Activated naive CD4-positive, alpha-beta T cell treated with anti-CD3 and anti-CD28 coated beads, Interleukin-2, amount 50 U/mL, for 72 hours (primary cell): ENCODE measurements around the gene PEX12. TPM values are rescaled to one million over a fixed set of nuclear protein-coding genes. Genes with fewer than 3 reads are reported as not detected.
"Not testable (repeated sequence)": the region's sequence is repeated elsewhere in the genome, so short reads cannot be mapped to it uniquely, and the experiment has no call there.

Source experiments
- ATAC-seq, 2 donors: fragments of 150-1000 bp; cut with Tn5 transposase; 2 replicates each; pipeline ENCODE4 v1.10.0; 2021; ENCODE audit warnings: mild to moderate bottlenecking in 2 of 2, moderate library complexity in 2 of 2
- DNase-seq, 2 donors: peaks; one replicate each; pipeline ENCODE4 v3.0.0; 2021 to 2022; ENCODE audit warnings: low spot score in 2 of 2
- H3K27ac Mint-ChIP-seq, 2 donors: one replicate each; pipeline ENCODE4 v1.8.0; 2022; ENCODE audit warnings: mild to moderate bottlenecking in 2 of 2, mixed read lengths in 2 of 2
- H3K36me3 Mint-ChIP-seq, 2 donors: one replicate each; pipeline ENCODE4 v1.8.0; 2022; ENCODE audit warnings: mixed read lengths in 2 of 2
- H3K9me3 Mint-ChIP-seq, 2 donors: one replicate each; pipeline ENCODE4 v1.8.0; 2022; ENCODE audit warnings: mixed read lengths in 2 of 2
- total RNA-seq, 2 donors: library from RNA; stranded (reverse); gene quantifications; one replicate each; pipeline ENCODE4 v1.2.3, GENCODE V29; 2022

PEX12 gene
- total RNA-seq, 2 donors from 2014 or later = 5.1 to 5.6 TPM

GRCh38 chr17:35588196-35588920 is 10.0 kb upstream of the PEX12 start:
- peaks cover 11 to 13% of the 10 kb centered on the region in 2 donors for H3K36me3 Mint-ChIP-seq
- H3K9me3 Mint-ChIP-seq = no peaks in the 10 kb centered on the region
- ATAC-seq (peak; percentile 57 to 61), DNase-seq (no peak)
- H3K27ac Mint-ChIP-seq = peak overlapping the region; percentile 99

DNA sequence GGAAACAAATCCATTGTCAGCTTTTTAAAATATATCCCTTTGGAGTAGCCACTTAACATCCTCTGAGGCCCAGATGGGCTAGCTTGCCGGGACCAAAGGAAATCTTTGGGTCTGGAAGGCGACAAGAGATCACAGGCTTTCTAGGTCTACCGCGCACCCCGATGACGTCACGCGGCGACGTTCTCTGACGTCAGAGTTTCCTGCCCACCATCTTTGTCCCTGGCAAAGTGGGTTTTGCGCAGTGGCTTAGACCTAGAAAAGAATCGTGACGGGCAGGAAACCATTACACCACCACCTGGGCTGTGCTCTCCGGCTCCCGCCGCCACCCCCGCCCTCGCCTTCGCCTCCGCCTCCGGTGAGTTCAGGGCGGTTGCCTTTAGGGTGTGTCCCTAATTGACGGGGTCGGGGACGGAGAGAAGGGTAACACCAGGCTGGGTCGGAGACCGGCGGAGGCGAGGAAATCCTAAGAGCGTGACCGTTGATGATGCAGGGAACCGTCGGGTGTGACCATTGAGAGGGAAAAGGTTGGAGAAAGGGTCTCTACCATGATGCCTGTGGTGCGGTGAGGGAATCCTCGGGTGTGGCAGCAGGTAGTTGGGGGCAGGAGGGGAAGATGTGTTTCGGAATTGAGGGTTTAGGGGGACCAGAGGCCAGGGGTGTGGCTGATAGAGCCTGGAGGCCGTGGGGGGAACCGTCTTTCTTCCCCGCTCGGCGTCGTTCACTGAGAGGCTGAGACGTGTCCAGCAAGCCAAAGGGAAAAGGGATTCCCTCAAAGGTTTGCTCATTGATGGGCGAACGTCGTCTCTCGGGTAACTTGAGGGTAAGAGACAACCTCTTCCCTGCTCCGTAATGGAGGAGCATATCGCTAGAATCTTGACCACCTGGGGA is 8.9 kb upstream of the PEX12 start, which contains the start of gene AP2B1:
AP2B1 (plus strand) TSS at position 249 of the 888 bp plus-strand sequence. CDS start 6,709 bp downstream, outside the sequence.
- no peaks in the 10 kb centered on the region for H3K9me3 Mint-ChIP-seq
- peak; percentile 96 to 98 for ATAC-seq

GRCh38 chr17:35586569-35587073 is 8.2 kb upstream of the PEX12 start:
- peak overlapping the region; percentile 99 for H3K27ac Mint-ChIP-seq
- peaks cover 9 to 13% of the 10 kb centered on the region in 2 donors for H3K36me3 Mint-ChIP-seq
- DNase-seq (no peak), ATAC-seq (peak; percentile 12 to 19)
- no peaks in the 10 kb centered on the region for H3K9me3 Mint-ChIP-seq

More for the DNA sequence above, 8.9 kb upstream of the PEX12 start, which contains the start of gene AP2B1:
- Mint-ChIP-seq H3K36me3 (peaks cover 9 to 13% of the 10 kb centered on the region in 2 donors), H3K27ac (peak within 1 kb of the TSS; percentile 99)
- DNase-seq = peak; percentile 96 to 98

GRCh38 chr17:35584061-35584460 is 5.7 kb upstream of the PEX12 start:
- Mint-ChIP-seq H3K27ac (no peak overlapping the region), H3K9me3 (no peaks in the 10 kb centered on the region), H3K36me3 (peaks cover 9 to 14% of the 10 kb centered on the region in 2 donors)
- DNase-seq = no peak
- ATAC-seq = no peak

DNA sequence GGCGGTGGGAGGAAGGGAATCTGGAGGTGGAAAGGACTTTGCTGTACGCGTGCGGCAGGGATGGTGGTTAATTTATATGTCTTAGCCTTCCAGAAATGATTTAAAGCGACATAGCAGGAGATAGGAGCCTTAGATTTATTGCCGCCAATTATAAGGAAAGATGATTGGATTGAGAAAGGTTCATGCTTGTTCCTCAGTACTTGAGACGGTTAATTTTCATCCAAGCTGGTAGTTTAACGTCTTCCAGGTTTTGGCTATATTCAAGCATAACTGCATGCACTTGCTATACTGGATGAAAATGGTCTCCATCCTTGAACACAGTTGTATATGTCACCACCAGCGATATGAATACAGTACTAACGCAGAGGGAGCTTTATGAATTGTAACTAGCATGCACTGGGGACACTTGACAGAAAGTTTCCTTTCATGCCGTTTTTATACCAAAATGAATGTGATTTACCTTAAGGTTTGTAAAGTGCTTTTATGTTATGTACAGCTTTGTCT is 610 bp upstream of the PEX12 start:
- ATAC-seq = peak; percentile 42 to 57
- H3K36me3 Mint-ChIP-seq = peaks cover 12 to 14% of the 10 kb centered on the region in 2 donors

GRCh38 chr17:35577830-35578196 is 558 bp downstream of the PEX12 start:
- peak in 1 of 2 donors; percentile 23 for ATAC-seq
- Mint-ChIP-seq H3K36me3 (peaks cover 12 to 14% of the 10 kb centered on the region in 2 donors), H3K9me3 (no peaks in the 10 kb centered on the region), H3K27ac (peak overlapping the region; percentile 99 to 100)
- DNase-seq = no peak

More for the DNA sequence above, 610 bp upstream of the PEX12 start:
- H3K9me3 Mint-ChIP-seq = no peaks in the 10 kb centered on the region
- DNase-seq = no peak
- peak overlapping the region; percentile 99 to 100 for H3K27ac Mint-ChIP-seq

- H3K9me3 Mint-ChIP-seq = no peaks in the 10 kb centered on the region
- ATAC-seq = no peak
- no peak for DNase-seq
- H3K27ac Mint-ChIP-seq = no peak overlapping the region
- H3K36me3 Mint-ChIP-seq = peaks cover 14 to 19% of the 10 kb centered on the region in 2 donors
These were observed 2.6 kb downstream of the PEX12 start for GRCh38 chr17:35575759-35576158.

DNA sequence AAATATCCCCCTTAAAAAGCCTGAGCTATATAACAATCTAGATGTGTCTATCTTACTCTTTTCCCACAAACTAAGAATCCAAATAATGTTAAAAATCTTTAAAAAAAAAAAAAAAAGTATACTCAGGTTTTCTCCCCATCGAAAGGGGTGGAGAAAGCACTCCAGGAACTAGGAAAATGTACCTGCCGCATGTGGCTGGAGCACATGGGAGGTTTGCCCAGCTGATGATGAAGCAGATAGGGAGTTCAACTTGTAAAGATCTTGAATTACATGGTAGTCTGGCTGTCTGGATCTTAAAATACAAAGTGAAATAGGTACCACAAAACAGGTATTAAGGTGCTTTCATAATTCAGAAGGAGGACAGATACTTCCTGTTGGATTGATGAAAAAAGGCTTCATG is 9.0 kb downstream of the PEX12 start:
- H3K27ac Mint-ChIP-seq = peak overlapping the region; percentile 15 to 91
- DNase-seq (no peak), ATAC-seq (no peak)
- peaks cover 12 to 27% of the 10 kb centered on the region in 2 donors for H3K36me3 Mint-ChIP-seq
- no peaks in the 10 kb centered on the region for H3K9me3 Mint-ChIP-seq

GRCh38 chr17:35568561-35568960 is 9.8 kb downstream of the PEX12 start:
- DNase-seq = peak in 1 of 2 donors; percentile 33
- ATAC-seq = peak; percentile 43 to 55
- H3K36me3 Mint-ChIP-seq = peaks cover 12 to 27% of the 10 kb centered on the region in 2 donors
- H3K27ac Mint-ChIP-seq = peak overlapping the region; percentile 72 to 95
- no peaks in the 10 kb centered on the region for H3K9me3 Mint-ChIP-seq

DNA sequence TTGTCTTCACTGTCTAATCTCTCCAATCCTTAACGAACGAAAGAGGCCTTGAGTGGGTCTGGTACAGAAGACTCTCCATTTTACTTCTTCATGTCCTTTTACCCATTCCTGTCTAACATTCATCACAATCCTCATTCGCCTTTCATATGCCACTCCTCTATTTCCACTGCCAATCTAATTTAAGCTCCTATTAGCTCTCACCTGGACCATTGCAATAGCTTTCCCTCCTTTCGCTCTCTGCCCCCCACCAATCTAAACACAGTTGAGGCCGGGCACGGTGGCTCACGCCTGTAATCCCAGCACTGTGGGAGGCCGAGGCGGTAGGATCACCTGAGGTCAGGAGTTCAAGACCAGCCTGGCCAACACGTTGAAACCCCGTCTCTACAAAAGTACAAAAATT is 11.4 kb downstream of the PEX12 start:
- peak overlapping the region in 1 of 2 donors; percentile 26 for H3K27ac Mint-ChIP-seq
- H3K9me3 Mint-ChIP-seq = no peaks in the 10 kb centered on the region
- peaks cover 12 to 22% of the 10 kb centered on the region in 2 donors for H3K36me3 Mint-ChIP-seq
- ATAC-seq (no peak), DNase-seq (no peak)

- not testable (repeated sequence) for H3K9me3 Mint-ChIP-seq, DNase-seq, H3K27ac Mint-ChIP-seq, ATAC-seq, H3K36me3 Mint-ChIP-seq
These were observed 15.2 kb downstream of the PEX12 start for GRCh38 chr17:35563181-35563580.

- peak in 1 of 2 donors; percentile 53 for ATAC-seq
- no peak for DNase-seq
- Mint-ChIP-seq H3K9me3 (no peaks in the 10 kb centered on the region), H3K36me3 (no peaks in the 10 kb centered on the region), H3K27ac (no peak within 1 kb of the TSS)
These were observed 17.7 kb downstream of the PEX12 start, which contains the start of gene SLFN14 for GRCh38 chr17:35560703-35561102. TSS of gene SLFN14 (minus strand) at chr17:35560819. CDS start at chr17:35558062, 2,757 bp downstream.

DNA sequence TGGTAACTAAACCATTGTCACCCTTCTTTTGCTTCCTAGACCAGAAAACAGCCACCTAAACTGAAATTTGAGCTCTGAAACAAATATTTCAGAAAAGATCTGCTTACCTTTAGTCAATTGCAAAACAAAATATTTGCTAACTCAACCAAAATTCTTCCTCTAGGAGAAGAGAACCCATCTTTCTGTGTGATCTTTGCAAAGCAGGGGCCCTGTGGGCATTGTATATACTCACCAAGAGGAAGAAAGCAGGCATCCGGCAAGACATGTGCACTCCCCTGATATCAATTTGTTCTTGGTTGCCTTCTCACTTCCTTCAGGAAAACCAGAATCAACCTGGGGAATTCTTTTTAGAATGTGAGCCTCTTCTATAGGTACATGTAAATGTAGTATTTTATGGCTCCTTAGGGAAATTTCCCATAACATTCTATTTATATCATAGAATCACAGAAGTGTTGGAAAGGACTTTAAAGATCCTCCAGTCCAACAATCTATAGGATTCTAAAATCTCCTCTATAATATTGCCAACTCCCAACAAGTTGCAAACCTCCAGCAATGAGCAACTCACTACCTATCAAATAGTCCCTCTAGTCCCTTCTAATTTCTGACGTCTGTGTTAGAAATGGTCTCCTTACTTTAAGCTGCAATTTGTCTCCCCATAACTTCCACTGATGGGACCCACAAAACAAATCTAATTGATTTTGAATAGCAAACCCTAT is 18.7 kb downstream of the PEX12 start:
- H3K9me3 Mint-ChIP-seq = no peaks in the 10 kb centered on the region
- no peaks in the 10 kb centered on the region for H3K36me3 Mint-ChIP-seq
- H3K27ac Mint-ChIP-seq = no peak overlapping the region
- ATAC-seq (no peak), DNase-seq (no peak)

DNA sequence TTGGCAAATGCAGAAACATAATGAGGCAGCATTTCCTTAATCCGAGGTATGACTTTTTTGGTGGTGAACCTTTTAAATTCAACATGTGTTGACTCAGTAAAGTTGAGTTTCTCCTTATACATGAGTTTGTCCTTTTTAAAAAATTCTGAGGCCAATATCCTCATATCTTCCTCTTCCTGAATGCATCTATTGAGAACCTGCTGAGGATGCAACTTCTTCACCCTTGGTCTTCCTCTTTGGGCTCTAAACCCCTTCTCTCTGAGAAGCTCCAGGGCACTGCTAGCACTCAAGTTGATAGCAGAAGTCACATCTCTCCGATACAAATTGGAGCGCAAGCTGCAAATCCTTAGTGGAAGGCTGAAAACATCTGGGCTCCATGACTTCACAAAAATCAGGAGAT is 21.0 kb downstream of the PEX12 start:
- DNase-seq = no peak
- no peak overlapping the region for H3K27ac Mint-ChIP-seq
- no peaks in the 10 kb centered on the region for H3K36me3 Mint-ChIP-seq
- H3K9me3 Mint-ChIP-seq = no peaks in the 10 kb centered on the region
- no peak for ATAC-seq

- no peak for ATAC-seq
- DNase-seq = no peak
- Mint-ChIP-seq H3K27ac (no peak overlapping the region), H3K9me3 (no peaks in the 10 kb centered on the region), H3K36me3 (no peaks in the 10 kb centered on the region)
These were observed 22.7 kb downstream of the PEX12 start for GRCh38 chr17:35555691-35556090.

GRCh38 chr17:35554668-35555067 is 23.7 kb downstream of the PEX12 start:
- no peak overlapping the region for H3K27ac Mint-ChIP-seq
- no peaks in the 10 kb centered on the region for H3K9me3 Mint-ChIP-seq
- no peaks in the 10 kb centered on the region for H3K36me3 Mint-ChIP-seq
- DNase-seq (no peak), ATAC-seq (peak; percentile 70 to 86)
